Measurements from ENCODE around the gene SLC1A6.
"Not testable (repeated sequence)": the region's sequence is repeated elsewhere in the genome, so short reads cannot be mapped to it uniquely, and the experiment has no call there.

SLC1A6 gene

GRCh38 chr19:14979476-14980255 is at the start of gene SLC1A6:
SLC1A6 (minus strand) TSS chr19:14979864; CDS start chr19:14972910, 6,954 bp downstream.
- no peak for DNase-seq (ENCODE audit: low read depth in 3 of 3)

DNA sequence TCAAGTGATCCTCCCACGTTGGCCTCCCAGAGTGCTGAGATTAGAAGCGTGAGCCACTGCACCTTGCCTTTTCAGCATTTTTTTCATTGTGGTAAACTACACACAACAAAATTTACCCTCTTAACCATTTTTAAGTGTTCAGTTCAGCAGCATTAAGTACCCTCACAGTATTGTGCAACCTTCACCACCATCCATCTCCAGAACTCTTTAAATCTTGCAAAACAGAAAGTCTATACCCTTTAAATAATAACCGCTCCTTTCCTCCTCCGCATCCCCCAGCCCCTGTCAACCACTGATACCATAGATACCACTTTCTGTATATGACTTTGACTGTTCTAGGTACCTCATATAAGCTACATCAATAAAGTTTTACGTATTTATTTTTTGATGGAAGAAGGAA is 48.8 kb upstream of the SLC1A6 start:
- no peak for DNase-seq (ENCODE audit: low read depth in 3 of 3)

DNA sequence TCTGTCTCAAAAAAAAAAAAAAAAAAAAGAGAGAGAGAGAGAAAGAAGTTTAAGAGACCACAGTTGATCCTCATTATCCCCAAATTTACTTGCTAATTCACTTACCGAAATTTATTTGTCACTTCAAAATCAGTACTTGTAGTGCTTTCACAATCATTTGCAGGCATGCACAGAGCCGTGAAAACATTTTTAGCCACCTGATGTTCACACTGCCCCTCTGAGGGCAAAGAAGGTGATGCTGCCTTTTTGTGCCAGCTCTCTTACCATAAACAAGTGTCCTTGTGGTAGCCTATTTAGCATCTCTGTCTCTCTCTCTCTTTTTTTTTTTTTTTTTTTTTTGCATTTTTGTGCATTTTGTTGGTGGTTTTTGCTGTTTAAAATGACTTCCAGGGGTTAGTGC is 45.6 kb upstream of the SLC1A6 start:
- DNase-seq (ENCODE audit: low read depth in 3 of 3): no peak

DNA sequence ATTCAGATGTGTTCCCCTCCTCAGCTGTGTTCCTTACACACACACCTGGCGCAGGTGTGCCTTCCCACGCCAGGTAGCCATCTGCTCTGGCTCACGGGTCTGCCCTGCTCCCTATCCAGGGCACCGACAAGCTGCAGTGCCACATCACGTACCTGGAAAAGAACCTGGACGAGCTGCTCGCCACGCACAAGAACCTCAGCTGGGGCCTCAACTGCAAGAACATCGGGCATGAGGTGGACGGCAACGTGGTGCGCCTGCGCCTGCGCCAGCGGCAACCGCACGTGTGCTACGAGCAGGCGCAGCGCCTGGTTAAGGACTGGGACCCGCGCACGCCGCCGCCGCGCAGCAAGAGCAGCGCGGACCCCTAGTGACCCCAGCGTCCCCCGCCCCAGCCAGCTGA is 43.1 kb upstream of the SLC1A6 start:
- DNase-seq (ENCODE audit: low read depth in 3 of 3): no peak

- no peak for DNase-seq (ENCODE audit: low read depth in 3 of 3)
These were observed 41.8 kb upstream of the SLC1A6 start for GRCh38 chr19:15021286-15022007.

DNA sequence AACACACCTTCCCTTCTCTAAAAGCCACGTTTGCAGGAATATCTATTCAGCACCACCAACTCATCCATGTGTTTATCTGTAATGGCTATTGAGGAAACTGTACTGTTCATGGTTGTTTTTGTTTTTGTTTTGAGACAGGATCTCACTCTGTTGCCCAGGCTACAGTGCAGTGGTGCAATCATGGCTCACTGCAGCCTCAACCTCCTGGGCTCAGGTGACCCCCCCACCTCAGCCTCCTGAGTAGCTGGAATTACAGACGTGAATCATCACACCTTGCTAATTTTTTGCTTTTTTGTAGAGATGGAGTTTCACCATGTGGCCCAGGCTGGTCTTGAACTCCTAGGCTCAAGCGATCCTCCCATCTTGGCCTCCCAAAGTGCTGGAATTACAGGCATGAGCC is 39.2 kb upstream of the SLC1A6 start:
- not testable (repeated sequence) for DNase-seq (ENCODE audit: low read depth in 3 of 3)

GRCh38 chr19:15015946-15016542 is 36.4 kb upstream of the SLC1A6 start:
- DNase-seq (ENCODE audit: low read depth in 3 of 3): no peak

- DNase-seq (ENCODE audit: low read depth in 3 of 3): no peak
These were observed 34.9 kb upstream of the SLC1A6 start for GRCh38 chr19:15014579-15014978.

DNA sequence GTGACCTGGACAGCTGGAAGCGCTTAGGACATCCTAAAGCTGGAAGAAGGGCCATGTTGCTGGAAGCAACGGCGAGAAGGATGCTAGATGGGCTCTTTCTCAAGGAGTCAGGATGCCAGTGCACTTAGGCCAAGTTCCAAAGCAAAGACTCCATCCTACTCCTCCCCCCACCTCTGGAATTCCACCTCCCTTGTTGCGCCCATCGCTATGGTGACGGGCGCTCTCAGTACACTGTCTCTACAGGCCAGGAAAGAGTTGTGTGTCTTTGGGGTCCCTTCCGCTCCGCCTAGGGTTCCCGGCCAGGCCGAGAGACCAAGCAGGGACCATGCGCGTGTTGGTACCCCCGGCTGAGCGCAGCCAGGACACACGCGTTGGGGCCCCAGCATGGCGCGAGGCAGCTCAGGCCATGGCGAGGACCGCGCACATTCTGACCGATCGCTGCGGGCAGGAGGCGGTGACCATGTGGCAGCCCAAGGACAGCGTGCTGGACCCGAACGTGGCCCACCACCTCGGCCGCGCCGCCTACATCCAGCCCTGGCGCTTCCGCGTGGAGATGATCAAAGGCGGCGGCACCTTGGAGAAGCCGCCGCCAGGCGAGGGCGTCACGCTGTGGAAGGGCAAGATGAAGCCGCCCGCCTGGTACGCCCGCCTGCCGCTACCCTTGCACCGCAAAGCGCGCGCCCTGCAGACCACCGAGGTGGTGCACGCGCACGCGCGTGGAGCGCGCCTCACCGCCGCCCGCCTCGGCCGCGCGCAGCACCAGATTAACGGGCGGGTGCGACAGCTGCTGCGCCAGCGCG is 31.0 kb upstream of the SLC1A6 start:
- no peak for DNase-seq (ENCODE audit: low read depth in 3 of 3)

- DNase-seq (ENCODE audit: low read depth in 3 of 3): no peak
These were observed 28.6 kb upstream of the SLC1A6 start for GRCh38 chr19:15008308-15008707.

- DNase-seq (ENCODE audit: low read depth in 3 of 3): no peak
These were observed 18.3 kb upstream of the SLC1A6 start for GRCh38 chr19:14997981-14998380.

- DNase-seq (ENCODE audit: low read depth in 3 of 3): no peak
These were observed 13.1 kb upstream of the SLC1A6 start for GRCh38 chr19:14992780-14993179.

DNA sequence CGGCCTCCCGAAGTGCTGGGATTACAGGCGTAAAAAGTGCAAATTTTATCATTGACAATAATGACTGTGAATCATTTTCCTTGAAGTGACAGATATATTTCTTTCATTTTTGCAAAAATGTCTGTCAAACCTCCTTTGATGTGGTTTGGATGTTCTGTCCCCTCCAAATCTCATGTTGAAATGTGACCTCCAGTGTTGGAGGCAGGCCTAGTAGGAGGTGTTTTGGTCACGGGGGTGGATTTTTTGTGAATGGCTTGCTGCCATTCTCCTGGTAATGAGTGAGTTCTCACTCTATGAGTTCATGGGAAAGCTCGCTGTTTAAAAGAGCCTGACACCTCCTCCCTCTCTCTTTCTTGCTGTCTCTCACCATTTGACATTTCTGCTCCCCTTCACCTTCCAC is 5.5 kb upstream of the SLC1A6 start:
- DNase-seq (ENCODE audit: low read depth in 3 of 3): peak in 1 of 3 donors; percentile 5

DNA sequence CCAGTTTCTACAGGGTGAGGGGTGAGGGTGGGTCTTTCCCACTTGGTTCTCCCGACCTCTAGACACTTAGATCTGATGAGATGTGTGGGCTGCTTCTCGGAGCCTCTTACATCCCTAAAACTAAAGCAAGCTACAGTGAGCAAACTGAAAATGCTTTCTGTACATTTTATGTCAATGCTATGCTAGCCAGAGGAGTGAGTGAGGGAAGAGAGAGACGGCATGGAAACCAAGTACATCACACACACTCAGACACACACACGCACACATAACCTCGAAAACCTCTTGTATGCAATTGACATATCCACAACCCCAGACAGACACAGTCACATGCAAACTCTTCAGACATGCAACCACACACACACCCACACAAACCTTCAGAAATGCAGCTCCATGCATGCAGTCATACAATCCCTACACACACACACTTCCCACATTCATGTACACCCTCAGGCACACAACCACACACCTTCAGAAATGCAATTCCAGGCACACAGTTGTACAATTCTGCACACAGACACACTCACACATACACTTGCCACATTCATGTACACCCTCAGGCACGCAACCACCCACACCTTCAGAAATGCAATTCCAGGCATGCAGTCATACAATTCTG is 1.4 kb downstream of the SLC1A6 start:
- no peak for DNase-seq (ENCODE audit: low read depth in 3 of 3)

DNA sequence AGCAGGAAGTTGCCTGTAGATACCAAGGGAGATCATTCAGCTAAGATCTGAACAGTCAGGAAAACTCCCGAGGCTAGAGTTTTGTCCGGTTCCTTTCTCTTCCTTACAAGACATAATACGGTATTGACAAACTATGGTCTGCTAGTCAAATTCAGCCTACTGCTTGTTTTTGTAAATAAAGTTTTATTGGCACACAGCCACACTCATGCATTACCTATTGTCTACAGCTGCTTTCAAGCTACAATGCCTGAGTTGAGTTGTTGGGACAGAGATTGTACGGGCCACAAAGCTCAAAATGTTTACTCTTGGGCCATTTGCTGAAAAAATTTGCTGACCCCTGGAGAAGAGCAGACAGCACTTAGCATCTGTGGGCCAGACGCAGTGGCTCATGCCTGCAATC is 2.5 kb downstream of the SLC1A6 start:
- no peak for DNase-seq (ENCODE audit: low read depth in 3 of 3)

- no peak for DNase-seq (ENCODE audit: low read depth in 3 of 3)
These were observed 5.2 kb downstream of the SLC1A6 start for GRCh38 chr19:14974488-14974887.

DNA sequence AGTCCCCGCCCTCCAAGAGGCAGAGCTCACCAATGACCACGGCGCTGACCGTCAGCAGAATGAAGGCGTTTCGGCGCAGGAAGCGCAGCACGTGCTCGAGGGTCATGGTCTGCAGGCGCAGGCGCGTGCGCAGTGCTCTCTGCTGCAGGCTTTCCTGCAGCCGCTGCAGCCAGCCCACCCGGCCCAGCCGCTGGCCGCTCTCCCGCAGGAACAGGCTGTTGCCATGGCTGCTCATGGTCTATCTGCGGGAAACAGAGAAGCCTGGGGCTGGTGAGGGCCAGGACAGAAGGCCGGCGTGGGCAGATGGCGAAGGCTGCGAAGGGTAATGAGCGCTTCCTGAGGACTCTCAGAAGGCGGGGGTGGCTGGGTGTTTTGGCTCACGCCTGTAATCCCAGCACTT is 7.0 kb downstream of the SLC1A6 start:
- DNase-seq (ENCODE audit: low read depth in 3 of 3): no peak

- DNase-seq (ENCODE audit: low read depth in 3 of 3): no peak
These were observed 8.2 kb downstream of the SLC1A6 start for GRCh38 chr19:14971474-14971873.

DNA sequence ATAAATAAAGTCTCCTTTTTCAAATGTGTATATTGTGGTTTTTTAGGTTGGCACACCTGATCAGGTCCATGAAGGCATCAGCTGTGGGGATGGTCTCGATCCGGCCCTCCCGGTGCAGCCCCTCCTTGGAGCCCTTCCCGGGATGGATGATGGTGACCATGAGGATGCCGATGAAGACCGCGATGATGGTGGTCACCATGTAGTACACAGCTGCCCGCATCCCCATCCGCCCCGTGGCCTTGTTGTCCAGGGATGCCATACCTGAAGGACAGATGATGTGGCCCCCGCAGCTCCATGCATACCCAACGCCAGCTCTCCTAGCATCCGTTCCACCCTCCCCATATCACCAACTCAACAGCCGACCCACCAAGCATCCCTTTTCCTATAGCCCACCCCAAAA is 11.4 kb downstream of the SLC1A6 start:
- DNase-seq (ENCODE audit: low read depth in 3 of 3): no peak

DNA sequence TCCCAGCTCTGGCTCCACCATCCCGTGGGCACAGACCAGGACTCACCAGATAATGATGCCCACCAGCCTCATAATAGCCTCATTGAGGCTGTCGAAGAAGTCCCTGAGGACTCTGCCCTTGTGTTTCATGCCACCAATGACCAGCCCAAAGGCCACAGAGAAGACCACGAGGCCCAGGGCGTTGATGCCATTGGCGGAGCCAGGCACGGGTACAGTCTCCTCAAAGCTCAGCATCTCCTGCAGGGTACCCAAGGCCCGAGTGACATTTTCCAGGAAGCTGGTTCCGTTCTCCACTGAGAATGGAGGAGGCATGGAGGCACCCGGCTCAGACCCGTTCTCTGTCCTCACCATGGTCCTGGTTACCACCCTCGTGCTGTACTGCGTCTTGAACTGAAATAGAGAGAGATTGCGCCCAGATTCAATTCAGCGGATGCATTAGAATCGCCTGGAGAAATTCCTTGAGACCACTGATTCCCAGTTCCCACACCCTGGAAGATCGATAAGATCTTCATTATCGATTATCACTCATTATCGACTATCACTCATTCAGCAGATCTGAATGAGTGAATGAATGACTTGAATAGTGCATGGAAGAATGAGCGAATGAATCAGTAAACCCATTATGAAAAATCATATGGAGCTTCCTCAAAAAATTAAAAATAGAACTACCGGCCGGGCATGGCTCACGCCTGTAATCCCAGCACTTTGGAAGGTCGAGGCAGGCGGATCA is 17.5 kb downstream of the SLC1A6 start:
- no peak for DNase-seq (ENCODE audit: low read depth in 3 of 3)

- no peak for DNase-seq (ENCODE audit: low read depth in 3 of 3)
These were observed 20.4 kb downstream of the SLC1A6 start for GRCh38 chr19:14959263-14959662.

Data from stimulated activated CD4-positive, alpha-beta T cell treated with anti-CD3 and anti-CD28 coated beads, TNF-alpha, amount 100 ng/mL, for 48 hours (primary cell).